ENCODE data around the gene GNAI1.

The GNAI1 gene

GRCh38 chr7:80183900-80184685, 49.5 kb downstream of the GNAI1 start:
- Histone ChIP-seq H3K9me3 (ENCODE audit: control insufficient read depth, low read length) (no peaks in the 10 kb centered on the region), H3K4me1 (ENCODE audit: control insufficient read depth, insufficient read depth, low read length) (peaks cover 7% of the 10 kb centered on the region), H3K36me3 (ENCODE audit: control insufficient read depth, insufficient read depth, low read length) (no peaks in the 10 kb centered on the region), H3K27me3 (ENCODE audit: control insufficient read depth, insufficient read depth, low read length, poor library complexity, severe bottlenecking) (no peaks in the 10 kb centered on the region), H3K4me3 (ENCODE audit: insufficient read depth, low read depth, low read length) (no peak overlapping the region), H3K27ac (ENCODE audit: insufficient read depth, low read depth, low read length, poor library complexity, severe bottlenecking) (peak overlapping the region; percentile 26)
- WGBS, 2 experiments: 86 to 91% methylated on average over 15 of the region's 15 CpGs

GRCh38 chr7:80184693-80185092, 50.1 kb downstream of the GNAI1 start:
- peaks cover 7% of the 10 kb centered on the region for H3K4me1 ChIP-seq (ENCODE audit: control insufficient read depth, insufficient read depth, low read length)
- no peaks in the 10 kb centered on the region for H3K27me3 ChIP-seq (ENCODE audit: control insufficient read depth, insufficient read depth, low read length, poor library complexity, severe bottlenecking)
- no peak overlapping the region for H3K27ac ChIP-seq (ENCODE audit: insufficient read depth, low read depth, low read length, poor library complexity, severe bottlenecking)
- H3K36me3 ChIP-seq (ENCODE audit: control insufficient read depth, insufficient read depth, low read length): no peaks in the 10 kb centered on the region
- WGBS, 2 experiments: 68 to 71% methylated on average over 4 of the region's 4 CpGs
- H3K4me3 ChIP-seq (ENCODE audit: insufficient read depth, low read depth, low read length): no peak overlapping the region
- no peaks in the 10 kb centered on the region for H3K9me3 ChIP-seq (ENCODE audit: control insufficient read depth, low read length)

GRCh38 chr7:80185571-80185970, 50.9 kb downstream of the GNAI1 start:
- no peaks in the 10 kb centered on the region for H3K9me3 ChIP-seq (ENCODE audit: control insufficient read depth, low read length)
- H3K36me3 ChIP-seq (ENCODE audit: control insufficient read depth, insufficient read depth, low read length): no peaks in the 10 kb centered on the region
- WGBS, 2 experiments: 91 to 93% methylated on average over 7 of the region's 7 CpGs
- H3K27me3 ChIP-seq (ENCODE audit: control insufficient read depth, insufficient read depth, low read length, poor library complexity, severe bottlenecking): no peaks in the 10 kb centered on the region
- H3K4me1 ChIP-seq (ENCODE audit: control insufficient read depth, insufficient read depth, low read length): peaks cover 7% of the 10 kb centered on the region
- H3K27ac ChIP-seq (ENCODE audit: insufficient read depth, low read depth, low read length, poor library complexity, severe bottlenecking): no peak overlapping the region
- no peak overlapping the region for H3K4me3 ChIP-seq (ENCODE audit: insufficient read depth, low read depth, low read length)

GRCh38 chr7:80186721-80187120, 52.1 kb downstream of the GNAI1 start:
- Histone ChIP-seq H3K4me3 (ENCODE audit: insufficient read depth, low read depth, low read length) (no peak overlapping the region), H3K27ac (ENCODE audit: insufficient read depth, low read depth, low read length, poor library complexity, severe bottlenecking) (no peak overlapping the region), H3K4me1 (ENCODE audit: control insufficient read depth, insufficient read depth, low read length) (peaks cover 7% of the 10 kb centered on the region), H3K9me3 (ENCODE audit: control insufficient read depth, low read length) (no peaks in the 10 kb centered on the region), H3K27me3 (ENCODE audit: control insufficient read depth, insufficient read depth, low read length, poor library complexity, severe bottlenecking) (no peaks in the 10 kb centered on the region), H3K36me3 (ENCODE audit: control insufficient read depth, insufficient read depth, low read length) (no peaks in the 10 kb centered on the region)

- Histone ChIP-seq H3K27me3 (ENCODE audit: control insufficient read depth, insufficient read depth, low read length, poor library complexity, severe bottlenecking) (no peaks in the 10 kb centered on the region), H3K4me1 (ENCODE audit: control insufficient read depth, insufficient read depth, low read length) (peaks cover 7% of the 10 kb centered on the region), H3K9me3 (ENCODE audit: control insufficient read depth, low read length) (no peaks in the 10 kb centered on the region), H3K27ac (ENCODE audit: insufficient read depth, low read depth, low read length, poor library complexity, severe bottlenecking) (no peak overlapping the region), H3K4me3 (ENCODE audit: insufficient read depth, low read depth, low read length) (no peak overlapping the region), H3K36me3 (ENCODE audit: control insufficient read depth, insufficient read depth, low read length) (no peaks in the 10 kb centered on the region)
- 58 to 59% methylated on average over 1 of the region's 1 CpG for WGBS, 2 experiments
Measured at GRCh38 chr7:80187279-80187678, 52.6 kb downstream of the GNAI1 start.

GRCh38 chr7:80187727-80188126, 53.1 kb downstream of the GNAI1 start:
- Histone ChIP-seq H3K27ac (ENCODE audit: insufficient read depth, low read depth, low read length, poor library complexity, severe bottlenecking) (no peak overlapping the region), H3K4me1 (ENCODE audit: control insufficient read depth, insufficient read depth, low read length) (peaks cover 7% of the 10 kb centered on the region), H3K36me3 (ENCODE audit: control insufficient read depth, insufficient read depth, low read length) (no peaks in the 10 kb centered on the region), H3K9me3 (ENCODE audit: control insufficient read depth, low read length) (no peaks in the 10 kb centered on the region), H3K4me3 (ENCODE audit: insufficient read depth, low read depth, low read length) (no peak overlapping the region), H3K27me3 (ENCODE audit: control insufficient read depth, insufficient read depth, low read length, poor library complexity, severe bottlenecking) (no peaks in the 10 kb centered on the region)

- H3K36me3 ChIP-seq (ENCODE audit: control insufficient read depth, insufficient read depth, low read length): no peaks in the 10 kb centered on the region
- H3K4me1 ChIP-seq (ENCODE audit: control insufficient read depth, insufficient read depth, low read length): peaks cover 7% of the 10 kb centered on the region
- no peaks in the 10 kb centered on the region for H3K9me3 ChIP-seq (ENCODE audit: control insufficient read depth, low read length)
- 94 to 99% methylated on average over 4 of the region's 4 CpGs for WGBS, 2 experiments
- no peak overlapping the region for H3K4me3 ChIP-seq (ENCODE audit: insufficient read depth, low read depth, low read length)
- H3K27ac ChIP-seq (ENCODE audit: insufficient read depth, low read depth, low read length, poor library complexity, severe bottlenecking): no peak overlapping the region
- H3K27me3 ChIP-seq (ENCODE audit: control insufficient read depth, insufficient read depth, low read length, poor library complexity, severe bottlenecking): no peaks in the 10 kb centered on the region
Measured at GRCh38 chr7:80189638-80190037, 55.0 kb downstream of the GNAI1 start.

GRCh38 chr7:80197627-80198026, 63.0 kb downstream of the GNAI1 start:
- Histone ChIP-seq H3K4me3 (ENCODE audit: insufficient read depth, low read depth, low read length) (no peak overlapping the region), H3K9me3 (ENCODE audit: control insufficient read depth, low read length) (no peaks in the 10 kb centered on the region), H3K36me3 (ENCODE audit: control insufficient read depth, insufficient read depth, low read length) (no peaks in the 10 kb centered on the region), H3K4me1 (ENCODE audit: control insufficient read depth, insufficient read depth, low read length) (no peaks in the 10 kb centered on the region), H3K27ac (ENCODE audit: insufficient read depth, low read depth, low read length, poor library complexity, severe bottlenecking) (no peak overlapping the region), H3K27me3 (ENCODE audit: control insufficient read depth, insufficient read depth, low read length, poor library complexity, severe bottlenecking) (no peaks in the 10 kb centered on the region)
- WGBS, 2 experiments: 94 to 98% methylated on average over 2 of the region's 2 CpGs

GRCh38 chr7:80199051-80199450, 64.4 kb downstream of the GNAI1 start:
- Histone ChIP-seq H3K36me3 (ENCODE audit: control insufficient read depth, insufficient read depth, low read length) (no peaks in the 10 kb centered on the region), H3K9me3 (ENCODE audit: control insufficient read depth, low read length) (no peaks in the 10 kb centered on the region), H3K27me3 (ENCODE audit: control insufficient read depth, insufficient read depth, low read length, poor library complexity, severe bottlenecking) (no peaks in the 10 kb centered on the region), H3K4me3 (ENCODE audit: insufficient read depth, low read depth, low read length) (no peak overlapping the region), H3K27ac (ENCODE audit: insufficient read depth, low read depth, low read length, poor library complexity, severe bottlenecking) (no peak overlapping the region), H3K4me1 (ENCODE audit: control insufficient read depth, insufficient read depth, low read length) (no peaks in the 10 kb centered on the region)
- 91 to 98% methylated on average over 5 of the region's 5 CpGs for WGBS, 2 experiments

- WGBS, 2 experiments: 96 to 100% methylated on average over 1 to 2 of the region's 3 CpGs
- Histone ChIP-seq H3K9me3 (ENCODE audit: control insufficient read depth, low read length) (no peaks in the 10 kb centered on the region), H3K27me3 (ENCODE audit: control insufficient read depth, insufficient read depth, low read length, poor library complexity, severe bottlenecking) (no peaks in the 10 kb centered on the region), H3K27ac (ENCODE audit: insufficient read depth, low read depth, low read length, poor library complexity, severe bottlenecking) (no peak overlapping the region), H3K4me1 (ENCODE audit: control insufficient read depth, insufficient read depth, low read length) (no peaks in the 10 kb centered on the region), H3K36me3 (ENCODE audit: control insufficient read depth, insufficient read depth, low read length) (no peaks in the 10 kb centered on the region), H3K4me3 (ENCODE audit: insufficient read depth, low read depth, low read length) (no peak overlapping the region)
Measured at GRCh38 chr7:80204454-80204853, 69.8 kb downstream of the GNAI1 start.

- H3K9me3 ChIP-seq (ENCODE audit: control insufficient read depth, low read length): no peaks in the 10 kb centered on the region
- H3K4me3 ChIP-seq (ENCODE audit: insufficient read depth, low read depth, low read length): no peak overlapping the region
- H3K36me3 ChIP-seq (ENCODE audit: control insufficient read depth, insufficient read depth, low read length): no peaks in the 10 kb centered on the region
- no peaks in the 10 kb centered on the region for H3K4me1 ChIP-seq (ENCODE audit: control insufficient read depth, insufficient read depth, low read length)
- no peaks in the 10 kb centered on the region for H3K27me3 ChIP-seq (ENCODE audit: control insufficient read depth, insufficient read depth, low read length, poor library complexity, severe bottlenecking)
- WGBS, 2 experiments: no CpG with 5 or more reads among the region's 1 CpG
- H3K27ac ChIP-seq (ENCODE audit: insufficient read depth, low read depth, low read length, poor library complexity, severe bottlenecking): no peak overlapping the region
Measured at GRCh38 chr7:80204919-80205318, 70.3 kb downstream of the GNAI1 start.

Measured in ectodermal cell (in vitro differentiated cells).